H1 (cell line): ENCODE measurements around the gene PLCL2. TPM values are rescaled to one million over a fixed set of nuclear protein-coding genes. Genes with fewer than 3 reads are reported as not detected.

Experiments
- CTCF ChIA-PET: fragments of 300-600 bp; sonication (Branson Sonifier 250); formaldehyde crosslinking; loops from one replicate; lab custom pipeline; 2021; ENCODE audit not compliant: partially characterized antibody; lab: Charles Lee
- POLR2A ChIA-PET: fragments of 300-600 bp; sonication (Branson Sonifier 250); formaldehyde crosslinking; loops from one replicate; lab custom pipeline; 2021; ENCODE audit warnings: inconsistent platforms; ENCODE audit not compliant: partially characterized antibody; lab: Charles Lee
- DNase-seq, 2 experiments: peaks; one replicate each; pipeline versions ENCODE4 v3.0.0 to v3.0.0-alpha.2; 2010 to 2022; ENCODE audit warnings: low spot score in 2 of 2, low read depth in 1 of 2, mixed read lengths in 1 of 2
- FAIRE-seq: peaks from 2 replicates; lab custom pipeline; 2011; peaks lifted over from hg19 to GRCh38; lab: Jason Lieb, UNC
- H2AFZ ChIP-seq: 2 replicates; pipeline ENCODE4 v1.8.1; 2012; ENCODE audit warnings: low read length, inconsistent platforms
- H2AK5ac ChIP-seq: 2 replicates; pipeline ENCODE4 v1.6.1; 2013; ENCODE audit warnings: low read depth, low read length
- H2BK120ac ChIP-seq: replicated peaks from 2 replicates; pipeline ENCODE3; 2013; ENCODE audit warnings: low read depth, low read length, inconsistent platforms
- H2BK12ac ChIP-seq: 2 replicates; pipeline ENCODE4 v1.6.1; 2013; ENCODE audit warnings: low read depth, low read length
- H2BK15ac ChIP-seq: 2 replicates; pipeline ENCODE4 v1.6.1; 2013; ENCODE audit warnings: low read length
- H2BK20ac ChIP-seq: 2 replicates; pipeline ENCODE4 v1.6.1; 2013; ENCODE audit warnings: low read length
- H2BK5ac ChIP-seq: 2 replicates; pipeline ENCODE4 v1.6.1; 2013; ENCODE audit warnings: low read depth, low read length
- H3K14ac ChIP-seq: 2 replicates; pipeline ENCODE4 v1.6.1; 2013; ENCODE audit warnings: inconsistent platforms; ENCODE audit not compliant: insufficient read length
- H3K18ac ChIP-seq: 2 replicates; pipeline ENCODE4 v1.6.1; 2013; ENCODE audit warnings: low read length; ENCODE audit errors: extremely low read depth
- H3K23ac ChIP-seq: 2 replicates; pipeline ENCODE4 v1.6.1; 2013; ENCODE audit warnings: inconsistent platforms; ENCODE audit not compliant: insufficient read length
- H3K23me2 ChIP-seq: 2 replicates; pipeline ENCODE4 v1.6.1; 2013; ENCODE audit warnings: low read depth, low read length
- H3K27ac ChIP-seq: 2 replicates; pipeline ENCODE4 v1.6.1; 2011; ENCODE audit warnings: low read depth, low read length, inconsistent platforms
- H3K27me3 ChIP-seq, 4 experiments: replicated peaks in 1 of 4; 1 replicate in 1 of 4; 2 replicates in 3 of 4; pipeline versions ENCODE4 v1.6.1 to v1.8.1; 2011 to 2013; ENCODE audit warnings: low read length in 3 of 4, mild to moderate bottlenecking in 3 of 4, inconsistent platforms in 2 of 4, mixed read lengths in 2 of 4, moderate library complexity in 1 of 4; ENCODE audit not compliant: control insufficient read depth in 3 of 4, insufficient read depth in 3 of 4; ENCODE audit errors: extremely low read depth in 1 of 4
- H3K36me3 ChIP-seq, 4 experiments: 2 replicates each; pipeline versions ENCODE4 v1.6.1 to v1.8.1; 2011 to 2013; ENCODE audit warnings: mild to moderate bottlenecking in 4 of 4, low read length in 3 of 4, moderate library complexity in 2 of 4, control low read depth in 1 of 4, inconsistent platforms in 1 of 4; ENCODE audit not compliant: insufficient read depth in 4 of 4, control insufficient read depth in 2 of 4
- H3K4ac ChIP-seq: replicated peaks from 2 replicates; pipeline ENCODE3; 2013; ENCODE audit warnings: low read length, low read depth, mixed read lengths, inconsistent platforms; ENCODE audit not compliant: insufficient read length
- H3K4me1 ChIP-seq, 4 experiments: replicated peaks in 1 of 4; 1 replicate in 1 of 4; 2 replicates in 3 of 4; pipeline versions ENCODE4 v1.6.1 to v1.8.1; 2011 to 2013; ENCODE audit warnings: low read length in 3 of 4, inconsistent platforms in 2 of 4, mixed read lengths in 1 of 4; ENCODE audit not compliant: insufficient read depth in 4 of 4, control insufficient read depth in 3 of 4
- H3K4me2 ChIP-seq, 2 experiments: 2 replicates each; pipeline versions ENCODE4 v1.6.1 to v1.8.1; 2011 to 2013; ENCODE audit warnings: low read depth in 2 of 2, low read length in 2 of 2, control low read depth in 1 of 2, inconsistent platforms in 1 of 2, mild to moderate bottlenecking in 1 of 2; ENCODE audit not compliant: insufficient read depth in 1 of 2
- H3K4me3 ChIP-seq, 4 experiments: fragments of 200-600, 300-600 bp in 1 of 4; sonication (generic), shearing (Covaris generic), sonication (Bioruptor Twin) in 1 of 4; 2 replicates each; pipeline versions ENCODE4 v1.5.1 to v1.8.1; 2011 to 2016; ENCODE audit warnings: low read length in 4 of 4, low read depth in 3 of 4, control low read depth in 2 of 4, inconsistent platforms in 2 of 4, mild to moderate bottlenecking in 2 of 4, mixed read lengths in 1 of 4, moderate library complexity in 1 of 4; ENCODE audit not compliant: insufficient read depth in 2 of 4; ENCODE audit errors: extremely low read depth in 1 of 4
- H3K56ac ChIP-seq: replicated peaks from 2 replicates; pipeline ENCODE3; 2013; ENCODE audit warnings: low read depth, mild to moderate bottlenecking, mixed read lengths, low read length, inconsistent platforms; ENCODE audit not compliant: insufficient read length
- H3K79me1 ChIP-seq: 2 replicates; pipeline ENCODE4 v1.6.1; 2013; ENCODE audit warnings: low read depth, low read length, control low read depth
- H3K79me2 ChIP-seq, 2 experiments: 2 replicates each; pipeline versions ENCODE4 v1.6.1 to v1.8.1; 2012 to 2013; ENCODE audit warnings: low read length in 2 of 2, mild to moderate bottlenecking in 2 of 2, inconsistent platforms in 1 of 2; ENCODE audit not compliant: insufficient read depth in 2 of 2, control insufficient read depth in 1 of 2
- H3K9ac ChIP-seq, 4 experiments: replicated peaks in 1 of 4; 1 replicate in 1 of 4; 2 replicates in 3 of 4; pipeline versions ENCODE4 v1.6.1 to v1.8.1; 2011 to 2013; ENCODE audit warnings: low read depth in 3 of 4, low read length in 3 of 4, control low read depth in 2 of 4, mild to moderate bottlenecking in 2 of 4, moderate library complexity in 2 of 4, inconsistent platforms in 1 of 4; ENCODE audit errors: extremely low read depth in 1 of 4
- H3K9me3 ChIP-seq, 2 experiments: 2 replicates each; pipeline versions ENCODE4 v1.6.1 to v1.8.1; 2012 to 2013; ENCODE audit warnings: mild to moderate bottlenecking in 2 of 2, moderate library complexity in 2 of 2, control low read depth in 1 of 2, inconsistent platforms in 1 of 2, low read depth in 1 of 2, low read length in 1 of 2, mixed read lengths in 1 of 2; ENCODE audit not compliant: insufficient read depth in 2 of 2
- H4K20me1 ChIP-seq, 2 experiments: replicated peaks in 1 of 2; 2 replicates each; pipeline versions ENCODE3 to v1.8.1; 2011 to 2013; ENCODE audit warnings: inconsistent platforms in 2 of 2, low read length in 2 of 2, mild to moderate bottlenecking in 1 of 2; ENCODE audit not compliant: insufficient read depth in 2 of 2, control insufficient read depth in 1 of 2
- H4K5ac ChIP-seq: 2 replicates; pipeline ENCODE4 v1.6.1; 2013; ENCODE audit warnings: low read length, low read depth, mixed read lengths, inconsistent platforms; ENCODE audit not compliant: insufficient read length
- H4K8ac ChIP-seq: 2 replicates; pipeline ENCODE4 v1.8.0; 2013; ENCODE audit warnings: mild to moderate bottlenecking, moderate library complexity, low read length, inconsistent platforms; ENCODE audit not compliant: insufficient read depth; ENCODE audit errors: extremely low read depth
- H4K91ac ChIP-seq: replicated peaks from 2 replicates; pipeline ENCODE3; 2013; ENCODE audit warnings: low read length, mixed read lengths, inconsistent platforms; ENCODE audit not compliant: insufficient read length
- ATF2 ChIP-seq: IDR thresholded peaks from 2 replicates; pipeline ENCODE4 v1.6.1; 2012; ENCODE audit warnings: low read length, inconsistent platforms
- ATF3 ChIP-seq: IDR thresholded peaks from 2 replicates; pipeline ENCODE4 v1.6.1; 2011; ENCODE audit warnings: low read depth, mild to moderate bottlenecking, low read length; ENCODE audit not compliant: insufficient read depth
- CHD2 ChIP-seq: IDR thresholded peaks from 2 replicates; pipeline ENCODE4 v1.6.1; 2012; ENCODE audit warnings: low read length, improper control_type of control experiment
- FOSL1 ChIP-seq: IDR thresholded peaks from 2 replicates; pipeline ENCODE4 v1.6.1; 2011; ENCODE audit warnings: mild to moderate bottlenecking, low read depth, low read length, moderate library complexity; ENCODE audit not compliant: insufficient read depth
- GABPA ChIP-seq: IDR thresholded peaks from 2 replicates; pipeline ENCODE4 v1.6.1; 2011; ENCODE audit warnings: mild to moderate bottlenecking, low read length, moderate library complexity, borderline replicate concordance; ENCODE audit not compliant: insufficient read depth
- KDM4A ChIP-seq: IDR thresholded peaks from one replicate; pipeline ENCODE4 v1.7.1; 2012; ENCODE audit warnings: low read depth, mild to moderate bottlenecking, moderate library complexity, low read length, inconsistent platforms; ENCODE audit not compliant: severe bottlenecking
- WGBS, 2 experiments: shearing (Covaris generic) in 1 of 2; methylation state at CpG; one replicate each; pipeline versions ENCODE4 v1.1.6 to v1.1.7; 2013 to 2015; ENCODE audit warnings: low lambda C conversion rate in 2 of 2, mixed read lengths in 2 of 2, inconsistent platforms in 1 of 2, low coverage in 1 of 2, missing lambda C conversion rate in 1 of 2; ENCODE audit not compliant: insufficient replicate concordance in 2 of 2, insufficient coverage in 1 of 2, insufficient read length in 1 of 2; ENCODE audit errors: extremely low coverage in 1 of 2, missing lambda C conversion rate in 1 of 2; 5-methylcytosine and 5-hydroxymethylcytosine counted together
- polyA plus RNA-seq, 7 experiments: library from polyadenylated mRNA; depleted of rRNA in 3 of 7; stranded (reverse) in 5 of 7; unstranded in 2 of 7; fragments of >200 nt in 5 of 7; fragments of 200-250 nt in 2 of 7; gene quantifications; 1 replicate in 5 of 7; 2 replicates in 1 of 7; 4 replicates in 1 of 7; pipeline versions ENCODE4 v1.2.1 to v1.2.3, GENCODE V29; 2011 to 2013; ENCODE audit warnings: missing spikeins in 2 of 7, mixed read lengths in 2 of 7
- total RNA-seq: library from RNA; stranded (reverse); fragmentation: NEBNext Ultra II Directional; extraction: Animal tissue kit (Norgen Biotek cat#: 25700); gene quantifications from 2 replicates; pipeline ENCODE4 v1.2.1, GENCODE V29; 2021

PLCL2 gene
- total and polyA plus RNA-seq, 2 of the 8 experiments (the other 6 are each of a cell fraction or from before 2014, with no cell fraction given): 3.5 to 6.8 TPM

DNA sequence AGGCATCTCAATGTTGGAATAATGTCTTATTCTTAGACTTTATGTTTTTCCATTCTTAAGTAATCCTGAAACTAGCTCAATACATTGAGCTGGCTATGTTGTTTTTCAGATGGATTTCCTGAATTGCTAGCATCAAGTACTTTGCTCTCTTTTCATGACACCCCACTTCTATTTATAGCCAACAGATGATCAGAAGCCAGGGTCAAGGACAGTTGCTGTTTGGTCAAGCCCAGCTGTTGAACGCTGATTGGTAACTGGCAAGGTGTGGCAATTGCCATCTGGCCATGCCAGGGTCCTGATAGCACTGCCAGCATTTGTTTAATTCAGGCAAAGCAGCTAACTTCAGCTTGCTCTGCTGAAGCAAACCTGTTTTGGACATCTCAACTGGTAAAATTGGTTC, 46.2 kb upstream of the PLCL2 start:
- FAIRE-seq: no peak

More for the DNA sequence above, 46.2 kb upstream of the PLCL2 start:
- H3K9ac ChIP-seq: no peak overlapping the region
- H3K14ac ChIP-seq: no peak overlapping the region
- H2AK5ac ChIP-seq: no peak overlapping the region
- H3K4me3 ChIP-seq: no peak overlapping the region
- no peak overlapping the region for H2AFZ ChIP-seq
- H3K79me1 ChIP-seq: no peaks in the 10 kb centered on the region
- no peak overlapping the region for H2BK12ac ChIP-seq
- no peaks in the 10 kb centered on the region for H3K79me2 ChIP-seq
- H4K91ac ChIP-seq: no peak overlapping the region
- no peak overlapping the region for H3K4me2 ChIP-seq
- H2BK20ac ChIP-seq: no peak overlapping the region
- no peaks in the 10 kb centered on the region for H3K23me2 ChIP-seq
- no peak overlapping the region for H3K18ac ChIP-seq
- no peak overlapping the region for H3K23ac ChIP-seq
- no peak overlapping the region for H2BK120ac ChIP-seq
- CTCF ChIA-PET: interaction anchor here (0.9 to 2.5 kb wide), 8 partner anchors 10 to 519 kb away, joined by 3 to 7 read pairs (median 4); no protein-coding TSS in a partner anchor
- no peaks in the 10 kb centered on the region for H3K9me3 ChIP-seq
- no peak overlapping the region for H3K27ac ChIP-seq
- TF ChIP-seq ATF2: no peak
- no peak for TF ChIP-seq GABPA
- no peak for TF ChIP-seq ATF3
- no peak for TF ChIP-seq KDM4A
- no peak for TF ChIP-seq FOSL1
- TF ChIP-seq CHD2: no peak
- TF ChIP-seq, all 59 proteins: peak for 0
- H3K36me3 ChIP-seq: no peaks in the 10 kb centered on the region
- H3K4me1 ChIP-seq: peaks cover 0 to 11% (median 5%) of the 10 kb centered on the region in 4 experiments; a peak in 4 of 7 replicates
- no peak overlapping the region for H4K5ac ChIP-seq
- H2BK5ac ChIP-seq: no peak overlapping the region
- no peak overlapping the region for H3K56ac ChIP-seq
- H4K20me1 ChIP-seq: no peaks in the 10 kb centered on the region
- DNase-seq: no peak
- 95% methylated on average over 1 of the region's 1 CpG; no CpG with 5 or more reads in 1 of the 2 experiments for WGBS, 2 experiments
- H4K8ac ChIP-seq: no peak overlapping the region
- POLR2A ChIA-PET: interaction anchor here (0.9 kb wide), 1 partner anchor 48 kb away, joined by 3 read pairs; no protein-coding TSS in a partner anchor
- H3K27me3 ChIP-seq: no peaks in the 10 kb centered on the region
- no peak overlapping the region for H3K4ac ChIP-seq
- no peak overlapping the region for H2BK15ac ChIP-seq
